HG02885 (cell line): ENCODE measurements around the gene WBP1L.
"Not testable (repeated sequence)": the region's sequence is repeated elsewhere in the genome, so short reads cannot be mapped to it uniquely, and the experiment has no call there.

Experiments used
- ATAC-seq: cut with Tn5 transposase; IDR thresholded peaks from one replicate; pipeline ENCODE4 v1.9.1; 2021; ENCODE audit warnings: mild to moderate bottlenecking; ENCODE audit not compliant: unreplicated experiment, poor library complexity

The WBP1L gene

GRCh38 chr10:102720775-102721301 is 22.9 kb upstream of the WBP1L start:
- ATAC-seq, result no peak

- ATAC-seq, result no peak
These were observed 21.8 kb upstream of the WBP1L start for GRCh38 chr10:102721954-102722353.

- no peak for ATAC-seq
These were observed 19.8 kb upstream of the WBP1L start for GRCh38 chr10:102723989-102724388.

GRCh38 chr10:102726274-102726673 is 17.5 kb upstream of the WBP1L start:
- no peak for ATAC-seq

- ATAC-seq, result no peak
These were observed 16.5 kb upstream of the WBP1L start for GRCh38 chr10:102727037-102727818.

- ATAC-seq, result no peak
These were observed 14.4 kb upstream of the WBP1L start for GRCh38 chr10:102729029-102730026.

GRCh38 chr10:102731222-102731800 is 12.4 kb upstream of the WBP1L start:
- ATAC-seq, result no peak

- no peak for ATAC-seq
These were observed 11.1 kb upstream of the WBP1L start for GRCh38 chr10:102732661-102733060.

GRCh38 chr10:102735065-102735562 is 8.6 kb upstream of the WBP1L start:
- ATAC-seq, result no peak

- ATAC-seq, result no peak
These were observed 5.0 kb upstream of the WBP1L start for GRCh38 chr10:102738692-102739121.

GRCh38 chr10:102740229-102740628 is 3.5 kb upstream of the WBP1L start:
- no peak for ATAC-seq

- ATAC-seq, result no peak
These were observed 2.0 kb upstream of the WBP1L start for GRCh38 chr10:102741726-102742237.

- ATAC-seq, result not testable (repeated sequence)
These were observed 1.4 kb upstream of the WBP1L start for GRCh38 chr10:102742313-102742712.

- ATAC-seq, result no peak
These were observed 615 bp upstream of the WBP1L start for GRCh38 chr10:102743078-102743587.

- ATAC-seq, result no peak
These were observed 765 bp downstream of the WBP1L start for GRCh38 chr10:102744374-102745051.

GRCh38 chr10:102745157-102745556 is 1.4 kb downstream of the WBP1L start:
- ATAC-seq, result no peak

- no peak for ATAC-seq
These were observed 8.7 kb downstream of the WBP1L start for GRCh38 chr10:102752266-102752930.

GRCh38 chr10:102752934-102753664 is 9.4 kb downstream of the WBP1L start:
- ATAC-seq, result no peak
